HG02981 (cell line): Measurements from ENCODE around the gene TMEM167A.
"Not testable (repeated sequence)": the region's sequence is repeated elsewhere in the genome, so short reads cannot be mapped to it uniquely, and the experiment has no call there.

Experiments used
- ATAC-seq: cut with Tn5 transposase; IDR thresholded peaks from one replicate; pipeline ENCODE4 v1.9.1; 2021; ENCODE audit warnings: mild to moderate bottlenecking, moderate library complexity; ENCODE audit not compliant: unreplicated experiment

The TMEM167A gene

GRCh38 chr5:83092619-83093018 lies 15.4 kb upstream of the TMEM167A start:
- ATAC-seq = no peak

GRCh38 chr5:83090169-83090568 lies 13.0 kb upstream of the TMEM167A start:
- no peak for ATAC-seq

GRCh38 chr5:83085106-83085505 lies 7.9 kb upstream of the TMEM167A start:
- no peak for ATAC-seq

GRCh38 chr5:83084336-83084735 lies 7.1 kb upstream of the TMEM167A start:
- no peak for ATAC-seq

- ATAC-seq = no peak
These were observed 5.6 kb upstream of the TMEM167A start for GRCh38 chr5:83082750-83083149.

GRCh38 chr5:83077662-83078261 lies 568 bp upstream of the TMEM167A start:
- ATAC-seq = peak; percentile 1

GRCh38 chr5:83072966-83073365 lies 4.2 kb downstream of the TMEM167A start:
- ATAC-seq = no peak

- ATAC-seq = no peak
These were observed 5.7 kb downstream of the TMEM167A start for GRCh38 chr5:83071286-83072051.

GRCh38 chr5:83069096-83069799 lies 7.9 kb downstream of the TMEM167A start:
- no peak for ATAC-seq

- ATAC-seq = not testable (repeated sequence)
These were observed 9.8 kb downstream of the TMEM167A start for GRCh38 chr5:83067377-83067776.

GRCh38 chr5:83066548-83067110 lies 10.6 kb downstream of the TMEM167A start:
- ATAC-seq = no peak

GRCh38 chr5:83059341-83059740 lies 17.9 kb downstream of the TMEM167A start:
- no peak for ATAC-seq

- no peak for ATAC-seq
These were observed 18.5 kb downstream of the TMEM167A start for GRCh38 chr5:83058726-83059125.

GRCh38 chr5:83055166-83055565 lies 22.0 kb downstream of the TMEM167A start:
- no peak for ATAC-seq

GRCh38 chr5:83050723-83051340 lies 26.4 kb downstream of the TMEM167A start:
- ATAC-seq = no peak

- no peak for ATAC-seq
These were observed 27.8 kb downstream of the TMEM167A start for GRCh38 chr5:83049370-83049885.

GRCh38 chr5:83048811-83049210 lies 28.4 kb downstream of the TMEM167A start:
- ATAC-seq = no peak

- ATAC-seq = no peak
These were observed 28.9 kb downstream of the TMEM167A start for GRCh38 chr5:83048277-83048676.

- no peak for ATAC-seq
These were observed 32.3 kb downstream of the TMEM167A start for GRCh38 chr5:83044926-83045325.

- ATAC-seq = no peak
These were observed 34.7 kb downstream of the TMEM167A start for GRCh38 chr5:83042507-83042906.

GRCh38 chr5:83038924-83039323 lies 38.3 kb downstream of the TMEM167A start:
- no peak for ATAC-seq
